Kidney epithelial cell (primary cell): ENCODE results near the gene PRKCA. TPM values are rescaled to one million over a fixed set of nuclear protein-coding genes. Genes with fewer than 3 reads are reported as not detected.

Source experiments
- DNase-seq: peaks from one replicate; pipeline ENCODE4 v3.0.0-alpha.2; 2010; ENCODE audit warnings: low read depth
- H3K27me3 ChIP-seq: 2 replicates; pipeline ENCODE4 v1.6.0; 2011; ENCODE audit warnings: low read length; ENCODE audit not compliant: control insufficient read depth, insufficient read depth
- H3K36me3 ChIP-seq: 2 replicates; pipeline ENCODE4 v1.5.1; 2011; ENCODE audit warnings: low read length; ENCODE audit not compliant: control insufficient read depth, insufficient read depth
- H3K4me3 ChIP-seq: 2 replicates; pipeline ENCODE4 v1.5.1; 2011; ENCODE audit warnings: low read depth, mild to moderate bottlenecking, control low read depth, low read length
- CTCF ChIP-seq: IDR thresholded peaks from 2 replicates; pipeline ENCODE4 v1.5.1; 2011; ENCODE audit warnings: mild to moderate bottlenecking, moderate library complexity, low read length, control low read depth, inconsistent platforms; ENCODE audit not compliant: insufficient read depth, poor library complexity, severe bottlenecking
- total RNA-seq: library from RNA; depleted of rRNA; stranded (reverse); fragments of >200 nt; gene quantifications from 2 replicates; pipeline ENCODE4 v1.2.3, GENCODE V29; 2015

Gene PRKCA
- total RNA-seq, 1 donor from 2014 or later: 5.7 TPM

GRCh38 chr17:66675273-66675990 is 373.0 kb downstream of the PRKCA start:
- TF ChIP-seq CTCF: no peak
- no peak overlapping the region for H3K4me3 ChIP-seq
- no peaks in the 10 kb centered on the region for H3K36me3 ChIP-seq
- no peak for DNase-seq
- H3K27me3 ChIP-seq: no peaks in the 10 kb centered on the region

GRCh38 chr17:66675991-66676371 is 373.6 kb downstream of the PRKCA start:
- DNase-seq: no peak
- no peak for TF ChIP-seq CTCF
- no peak overlapping the region for H3K4me3 ChIP-seq
- H3K27me3 ChIP-seq: no peaks in the 10 kb centered on the region
- H3K36me3 ChIP-seq: no peaks in the 10 kb centered on the region

GRCh38 chr17:66676421-66676820 is 374.0 kb downstream of the PRKCA start:
- no peak for DNase-seq
- Histone ChIP-seq H3K4me3 (no peak overlapping the region), H3K36me3 (no peaks in the 10 kb centered on the region), H3K27me3 (no peaks in the 10 kb centered on the region)
- no peak for TF ChIP-seq CTCF

- H3K4me3 ChIP-seq: no peak overlapping the region
- H3K27me3 ChIP-seq: no peaks in the 10 kb centered on the region
- H3K36me3 ChIP-seq: no peaks in the 10 kb centered on the region
- no peak for DNase-seq
- TF ChIP-seq CTCF: no peak
Observed at GRCh38 chr17:66677201-66677981, 375.0 kb downstream of the PRKCA start.

GRCh38 chr17:66678061-66678460 is 375.6 kb downstream of the PRKCA start:
- no peak for TF ChIP-seq CTCF
- no peak overlapping the region for H3K4me3 ChIP-seq
- H3K36me3 ChIP-seq: no peaks in the 10 kb centered on the region
- no peaks in the 10 kb centered on the region for H3K27me3 ChIP-seq
- DNase-seq: no peak
